CMK (cell line): Measurements from ENCODE around the gene DEFB128.
A peak's percentile ranks its signal among the peaks of the same experiment; 100 is the strongest.
"Not testable (repeated sequence)": the region's sequence is repeated elsewhere in the genome, so short reads cannot be mapped to it uniquely, and the experiment has no call there.

Source experiments
- DNase-seq: peaks from one replicate; pipeline ENCODE4 v3.0.0-alpha.2; 2010; ENCODE audit warnings: low read depth

DEFB128 gene

DNA sequence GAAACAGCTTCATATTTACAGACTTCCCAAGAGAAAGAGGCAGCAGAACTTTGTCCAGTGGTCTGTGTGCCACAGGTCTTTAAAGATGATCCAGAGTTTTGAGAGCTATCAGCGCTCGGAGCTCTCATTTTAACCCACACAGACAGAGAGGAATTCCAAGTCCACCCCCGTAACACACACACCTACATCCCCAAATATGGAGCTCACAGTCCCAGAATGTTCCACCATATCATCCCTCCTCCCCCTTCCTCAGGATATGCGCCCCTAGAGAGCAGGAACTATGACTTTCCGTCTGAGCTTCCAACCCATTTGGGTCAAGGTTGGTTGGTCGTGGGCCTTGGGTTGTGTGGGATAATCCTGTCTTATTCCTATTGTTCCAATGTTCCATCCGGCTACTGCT lies at the start of gene DEFB128:
Gene DEFB128, minus strand, starts transcription at position 101 of the 400 bp plus-strand sequence. Its CDS starts 88 bp downstream, at position 13.
- no peak for DNase-seq

- no peak for DNase-seq
Observed at GRCh38 chr20:237929-238328, 48.4 kb upstream of the DEFB128 start.

DNA sequence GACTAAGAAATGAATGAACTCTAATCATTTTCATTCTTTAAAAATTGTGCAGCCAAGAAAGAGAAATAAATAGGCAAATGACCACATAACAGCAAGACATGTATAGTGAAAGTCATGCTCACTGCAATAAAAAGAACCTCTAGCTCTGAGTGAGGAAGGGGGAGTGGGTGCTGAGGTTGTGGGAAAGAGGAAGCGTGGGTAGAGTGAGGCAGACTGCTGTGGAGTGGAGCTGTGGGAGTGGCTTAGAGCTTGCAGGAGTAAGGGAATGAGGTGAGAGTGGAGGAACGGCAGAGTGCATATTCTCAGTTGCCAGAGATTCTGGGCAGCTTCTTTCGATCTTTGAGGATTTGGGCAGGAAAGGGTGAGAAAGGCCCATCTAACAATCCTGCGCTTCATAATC lies 48.0 kb upstream of the DEFB128 start:
- DNase-seq = no peak

- DNase-seq = no peak
Observed at GRCh38 chr20:235891-236290, 46.4 kb upstream of the DEFB128 start.

DNA sequence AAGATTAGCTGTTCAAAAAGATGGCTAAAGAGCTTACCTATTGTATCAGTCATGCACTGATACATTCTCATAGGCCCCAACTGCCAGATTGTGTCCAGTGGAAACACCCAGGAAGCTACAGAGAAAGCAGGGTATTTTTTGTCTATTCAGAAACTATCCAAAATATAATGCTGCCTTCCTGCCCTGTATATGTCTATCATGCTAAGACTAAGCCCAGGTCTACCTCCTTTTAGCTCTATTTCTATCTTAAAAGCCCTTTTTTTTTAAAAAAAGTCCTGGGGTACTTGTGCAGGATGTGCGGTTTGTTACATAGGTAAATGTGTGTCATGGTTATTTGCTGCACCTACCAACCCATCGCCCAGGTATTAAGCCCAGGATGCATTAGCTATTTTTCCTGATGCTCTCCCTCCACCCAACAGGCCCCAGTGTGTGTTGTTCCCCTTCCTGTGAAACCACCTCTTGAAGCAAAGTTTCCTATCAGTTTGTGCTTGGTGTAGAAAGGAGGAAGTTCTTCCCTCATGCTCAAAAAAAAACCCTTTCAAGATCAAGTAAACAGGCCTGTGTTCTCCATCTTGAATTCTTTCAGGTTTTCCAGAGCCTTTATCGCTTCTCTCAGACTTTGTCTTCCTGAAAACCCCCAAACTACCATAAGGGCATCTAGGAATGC lies 38.1 kb upstream of the DEFB128 start:
- DNase-seq = peak; percentile 29

- DNase-seq = no peak
Observed at GRCh38 chr20:226958-227357, 37.4 kb upstream of the DEFB128 start, which contains the start of gene DEFB129. TSS of gene DEFB129 (plus strand) at chr20:227258. CDS start at chr20:227289, 31 bp downstream.

DNA sequence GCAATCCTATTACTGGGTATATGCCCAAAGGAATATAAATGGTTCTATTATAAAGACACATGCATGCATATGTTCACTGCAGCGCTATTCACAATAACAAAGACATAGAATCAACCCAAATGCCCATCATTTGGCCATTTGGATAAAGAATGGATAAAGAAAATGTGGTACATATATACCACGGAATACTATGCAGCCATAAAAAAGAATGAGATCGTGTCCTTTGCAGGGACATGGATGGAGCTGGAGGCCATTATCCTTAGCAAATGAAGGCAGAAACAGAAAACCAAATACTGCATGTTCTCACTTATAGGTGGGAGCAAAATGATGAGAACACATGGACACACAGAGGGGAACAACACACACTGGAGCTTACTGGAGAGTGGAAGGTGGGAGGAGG lies 36.4 kb upstream of the DEFB128 start:
- not testable (repeated sequence) for DNase-seq

GRCh38 chr20:221258-221830 lies 31.8 kb upstream of the DEFB128 start:
- DNase-seq = no peak

GRCh38 chr20:219290-220115 lies 30.0 kb upstream of the DEFB128 start:
- no peak for DNase-seq

DNA sequence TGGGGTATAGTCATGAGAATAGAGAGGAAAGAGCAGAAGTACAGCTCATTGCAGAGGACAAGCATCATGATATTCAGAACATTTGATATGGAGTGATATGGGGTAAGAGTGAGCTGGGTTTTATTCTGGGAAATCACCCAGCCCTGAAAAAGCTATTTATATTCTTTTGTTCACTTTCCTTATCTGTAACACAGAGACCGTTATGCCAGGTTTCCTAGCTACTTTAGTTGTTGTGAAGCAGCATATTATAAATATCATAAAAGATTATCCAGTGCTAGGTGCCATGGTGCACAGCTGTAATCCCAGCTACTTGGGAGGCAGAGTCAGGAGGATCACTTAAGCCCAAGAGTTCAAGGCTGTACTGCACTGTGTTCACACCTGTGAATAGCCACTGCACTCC lies 27.8 kb upstream of the DEFB128 start:
- DNase-seq = no peak

DNA sequence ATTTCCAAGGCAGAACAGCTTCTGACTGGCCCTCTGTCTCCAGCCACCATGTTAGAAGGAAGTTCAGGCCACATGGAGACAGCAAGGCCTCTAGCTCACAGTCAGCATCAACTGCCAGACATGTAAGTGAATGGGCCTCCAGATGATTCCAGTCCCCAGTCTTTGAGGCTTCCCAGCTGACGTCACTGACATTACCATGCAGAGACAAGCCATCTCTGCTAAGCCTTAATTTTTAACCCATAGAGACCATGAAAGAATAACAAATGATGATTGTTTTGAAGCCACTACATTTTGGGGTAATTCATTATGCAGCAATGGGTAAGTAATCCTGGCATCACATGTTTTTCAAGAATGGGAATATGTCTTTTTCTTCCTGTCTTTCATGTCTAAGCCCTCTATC lies 26.3 kb upstream of the DEFB128 start:
- DNase-seq = no peak

DNA sequence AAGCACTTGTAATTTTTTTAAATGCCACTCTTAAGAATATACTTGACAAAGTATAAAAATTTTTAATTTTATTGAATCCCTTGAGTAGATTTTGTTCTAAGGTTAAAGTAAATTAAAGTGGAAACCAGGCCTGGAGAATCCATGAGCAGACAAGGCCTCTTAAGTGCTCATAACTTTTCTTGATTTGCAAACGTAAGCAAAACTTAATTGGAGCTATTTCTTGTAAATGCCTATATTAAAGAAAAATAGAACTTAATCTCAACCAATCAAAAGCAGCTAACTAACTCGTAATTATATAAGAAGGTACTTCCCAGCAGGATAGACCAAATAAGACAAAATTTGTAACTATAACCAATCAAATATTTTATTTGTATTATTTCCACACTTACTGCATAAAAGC lies 24.9 kb upstream of the DEFB128 start:
- no peak for DNase-seq

DNA sequence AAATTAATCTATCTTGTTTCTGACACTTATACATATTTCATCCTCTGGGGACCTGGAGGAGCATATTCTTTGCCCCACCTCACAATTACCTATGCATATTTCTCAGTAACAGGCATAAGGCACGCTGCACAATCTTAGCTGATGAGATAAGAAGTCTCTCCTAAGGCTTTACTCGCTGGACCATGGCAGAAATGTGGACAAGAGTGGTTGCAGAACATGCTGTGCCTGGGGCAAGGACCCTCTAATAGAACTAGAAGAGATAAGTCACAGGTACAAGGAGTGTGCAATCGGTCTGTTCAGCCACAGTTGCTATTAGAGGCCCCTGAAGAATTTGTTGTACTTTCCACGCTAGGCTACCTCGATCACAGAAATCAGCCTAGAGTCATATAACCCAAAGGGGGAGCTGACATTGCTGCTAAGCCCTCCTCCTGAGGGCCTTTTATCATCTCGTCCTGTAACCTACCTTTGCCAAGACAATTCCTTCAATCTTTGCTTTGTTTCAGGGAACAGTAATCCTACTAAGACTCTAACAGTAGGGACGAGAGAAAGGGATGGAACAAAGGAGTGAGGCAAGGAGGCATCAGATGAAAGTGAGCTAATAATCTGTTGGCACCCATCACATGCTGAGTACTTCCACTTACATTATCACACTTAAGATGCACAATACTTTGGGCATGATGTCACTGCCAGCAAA lies 21.4 kb upstream of the DEFB128 start:
- DNase-seq = no peak

DNA sequence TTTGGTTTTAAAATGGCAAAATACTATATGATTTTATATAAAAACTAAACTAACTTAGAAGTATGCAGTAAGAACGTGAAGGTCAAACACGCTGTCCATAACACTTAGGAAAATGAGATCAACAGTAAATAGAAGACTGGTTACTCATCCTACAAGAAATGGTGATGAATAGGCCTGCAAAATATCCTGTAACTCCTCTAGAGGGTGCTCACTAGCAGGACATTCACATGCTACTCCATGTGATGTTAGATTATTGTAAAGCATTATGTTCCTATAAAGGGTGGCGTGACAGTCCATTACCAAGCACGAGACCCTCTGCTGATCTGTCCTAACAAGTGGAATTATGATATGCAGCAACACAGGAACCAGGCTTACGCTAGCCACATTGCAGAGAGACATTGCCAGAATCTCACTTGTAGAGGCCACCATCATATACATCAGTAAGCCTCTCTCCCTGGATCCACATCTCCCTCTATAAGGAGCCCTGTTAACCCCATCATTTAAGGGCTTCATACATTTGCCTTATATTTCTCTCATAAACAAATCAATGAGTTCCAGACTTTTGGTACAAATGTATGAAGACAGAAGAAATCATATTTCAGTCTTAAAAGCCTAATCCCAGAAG lies 19.5 kb upstream of the DEFB128 start:
- peak; percentile 12 for DNase-seq

- DNase-seq = not testable (repeated sequence)
Observed at GRCh38 chr20:203630-204029, 14.1 kb upstream of the DEFB128 start.

- DNase-seq = no peak
Observed at GRCh38 chr20:199996-200395, 10.5 kb upstream of the DEFB128 start.

DNA sequence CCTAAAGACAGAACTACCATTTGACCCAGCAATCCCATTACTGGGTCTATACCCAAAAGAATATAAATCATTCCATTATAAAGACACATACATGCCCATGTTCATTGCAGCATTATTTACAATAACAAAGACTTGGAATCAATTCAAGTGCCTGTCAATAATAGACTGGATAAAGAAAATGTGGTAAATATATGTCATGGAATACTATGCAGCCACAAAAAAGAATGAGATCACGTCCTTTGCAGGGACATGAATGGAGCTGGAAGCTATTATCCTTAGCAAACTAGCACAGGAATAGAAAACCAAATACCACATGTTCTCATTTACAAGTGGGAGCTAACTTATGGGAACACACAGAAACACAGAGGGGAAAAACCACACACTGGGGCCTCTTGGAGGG lies 8.7 kb upstream of the DEFB128 start:
- no peak for DNase-seq

- DNase-seq = no peak
Observed at GRCh38 chr20:187733-188132, 1.8 kb downstream of the DEFB128 start.

DNA sequence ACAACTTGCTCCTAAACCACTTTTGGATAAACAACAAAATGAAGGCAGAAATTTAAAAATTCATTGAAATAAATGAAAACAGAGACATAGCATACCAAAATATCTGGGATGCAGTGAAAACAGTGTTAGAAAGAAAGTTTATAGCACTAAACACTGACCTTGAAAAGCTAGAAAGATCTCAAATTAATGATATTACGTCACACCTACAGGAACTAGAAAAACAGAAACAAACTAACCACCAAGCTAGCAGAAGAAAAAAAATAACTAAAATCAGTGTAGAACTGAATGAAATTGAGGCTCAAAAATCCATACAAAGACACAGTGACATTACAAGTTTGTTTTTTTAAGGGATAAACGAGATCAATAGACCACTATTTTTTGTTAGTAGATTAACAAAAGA lies 5.2 kb downstream of the DEFB128 start:
- no peak for DNase-seq

DNA sequence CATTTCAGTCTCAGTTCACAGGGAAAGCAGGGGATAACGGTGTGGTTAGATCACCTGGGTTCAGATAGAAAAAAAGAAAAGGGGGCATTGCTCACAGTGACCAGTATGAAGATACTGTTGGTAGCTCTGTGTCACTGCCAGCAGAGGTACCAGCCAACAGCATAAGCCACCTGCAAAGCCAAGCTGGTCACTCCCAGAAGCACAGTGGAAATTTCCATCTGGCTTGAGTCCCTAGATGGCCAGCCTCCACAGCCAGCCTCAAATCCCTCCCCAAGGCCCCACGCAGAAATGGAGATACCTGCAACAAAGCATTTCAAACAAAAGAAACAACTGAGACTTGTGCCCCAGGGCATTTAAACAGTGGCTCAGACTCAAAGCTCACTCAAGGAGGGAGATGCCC lies 20.6 kb downstream of the DEFB128 start:
- DNase-seq = no peak

DNA sequence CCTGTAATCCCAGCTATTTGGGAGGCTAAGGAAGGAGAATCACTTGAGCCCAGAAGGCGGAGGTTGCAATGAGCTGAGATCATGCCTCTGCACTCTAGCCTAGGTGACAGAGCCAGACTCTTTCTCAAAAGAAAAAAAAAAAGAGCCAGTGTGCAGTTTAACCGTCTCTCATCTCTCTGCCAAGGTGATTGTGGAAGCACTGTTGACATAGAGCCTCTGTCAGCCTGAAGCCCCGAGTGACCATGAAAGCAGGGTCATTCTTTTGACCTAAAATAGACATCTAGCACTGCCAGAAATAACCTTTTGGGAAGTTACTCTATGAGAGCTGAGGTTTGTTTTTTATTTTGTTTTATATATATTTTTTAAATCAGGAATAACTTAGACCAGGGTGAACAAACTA lies 24.9 kb downstream of the DEFB128 start:
- no peak for DNase-seq

GRCh38 chr20:157154-157553 lies 32.4 kb downstream of the DEFB128 start, which contains the start of gene DEFB127:
TSS of gene DEFB127 (plus strand) at chr20:157454. CDS start at chr20:157545, 91 bp downstream.
- no peak for DNase-seq
